Activated CD4-positive, alpha-beta T cell treated with anti-CD3 and anti-CD28 coated beads, Interleukin-2, amount 10 ng/mL, durations not matched to agents 24 days and 14 days (primary cell): Measurements from ENCODE around the gene POTEE. TPM values are rescaled to one million over a fixed set of nuclear protein-coding genes. Genes with fewer than 3 reads are reported as not detected.
"Not testable (repeated sequence)": the region's sequence is repeated elsewhere in the genome, so short reads cannot be mapped to it uniquely, and the experiment has no call there.

Experiments used
- DNase-seq: peaks from one replicate; pipeline ENCODE4 v3.0.0; 2022
- H3K27ac Mint-ChIP-seq: one replicate; pipeline ENCODE4 v1.8.0; 2022; ENCODE audit warnings: mild to moderate bottlenecking, mixed read lengths
- H3K27me3 Mint-ChIP-seq: one replicate; pipeline ENCODE4 v1.8.0; 2022; ENCODE audit warnings: mixed read lengths
- H3K36me3 Mint-ChIP-seq: one replicate; pipeline ENCODE4 v1.8.0; 2022; ENCODE audit warnings: low read depth, mild to moderate bottlenecking, mixed read lengths
- H3K4me1 Mint-ChIP-seq: one replicate; pipeline ENCODE4 v1.8.0; 2021; ENCODE audit warnings: mixed read lengths
- H3K4me3 Mint-ChIP-seq: one replicate; pipeline ENCODE4 v1.8.0; 2022; ENCODE audit warnings: mild to moderate bottlenecking, moderate library complexity, mixed read lengths
- H3K9me3 Mint-ChIP-seq: one replicate; pipeline ENCODE4 v1.8.0; 2021; ENCODE audit warnings: mixed read lengths
- intact Hi-C: fragments of 100-400 bp; cut with micrococcal nuclease; formaldehyde crosslinking; loops from one replicate; pipeline ENCODE4 v1.15.1; 2023
- total RNA-seq: library from RNA; stranded (reverse); gene quantifications from 2 replicates; pipeline ENCODE4 v1.2.3, GENCODE V29; 2022

The POTEE gene
- total RNA-seq, 1 donor from 2014 or later, result 2.0 TPM

GRCh38 chr2:131235543-131236449 is 26.5 kb downstream of the POTEE start:
- intact Hi-C loops, H3K9me3 Mint-ChIP-seq, H3K27ac Mint-ChIP-seq, H3K36me3 Mint-ChIP-seq, DNase-seq, H3K27me3 Mint-ChIP-seq, H3K4me3 Mint-ChIP-seq, H3K4me1 Mint-ChIP-seq: not testable (repeated sequence)

Other genes starting within 250 kb of the POTEE start
- 82.3 and 85.6 TPM in 2 replicates for gene FAM168B, start 116.1 kb upstream of the POTEE start, total RNA-seq
- 62.4 and 66.7 TPM in 2 replicates for gene PLEKHB2, start 104.2 kb upstream of the POTEE start, total RNA-seq
- not detected in 2 replicates for gene RAB6D, start 154.6 kb downstream of the POTEE start, total RNA-seq